ENCODE measurements around the gene F8.
"Not testable (repeated sequence)": the region's sequence is repeated elsewhere in the genome, so short reads cannot be mapped to it uniquely, and the experiment has no call there.

F8 gene

GRCh38 chrX:154980330-154981115 is 42.0 kb downstream of the F8 start:
- no peaks in the 10 kb centered on the region for H3K36me3 ChIP-seq
- TF ChIP-seq CTCF (IDR thresholded peaks at IDR 0.05) = peak; percentile 74
- H3K4me1 ChIP-seq (ENCODE audit: control insufficient read depth in 1 of 2, insufficient read depth in 1 of 2, low read depth in 1 of 2, low read length in 1 of 2) = peaks cover 5 to 17% of the 10 kb centered on the region in 2 experiments
- no peaks in the 10 kb centered on the region for H3K27me3 ChIP-seq
- no peaks in the 10 kb centered on the region for H3K9me3 ChIP-seq
- peak overlapping the region in 1 of 2 experiments; percentile 39 for H3K4me3 ChIP-seq (ENCODE audit: low read depth in 1 of 2, low read length in 1 of 2)
- H3K27ac ChIP-seq = peak overlapping the region; percentile 39

GRCh38 chrX:154979629-154980028 is 42.9 kb downstream of the F8 start:
- Histone ChIP-seq H3K9me3 (no peaks in the 10 kb centered on the region), H3K27me3 (no peaks in the 10 kb centered on the region), H3K4me1 (ENCODE audit: control insufficient read depth in 1 of 2, insufficient read depth in 1 of 2, low read depth in 1 of 2, low read length in 1 of 2) (peaks cover 5 to 17% of the 10 kb centered on the region in 2 experiments), H3K36me3 (no peaks in the 10 kb centered on the region), H3K4me3 (ENCODE audit: low read depth in 1 of 2, low read length in 1 of 2) (no peak overlapping the region), H3K27ac (no peak overlapping the region)
- no peak for TF ChIP-seq CTCF (IDR thresholded peaks at IDR 0.05)

- Histone ChIP-seq H3K27me3 (no peaks in the 10 kb centered on the region), H3K9me3 (no peaks in the 10 kb centered on the region), H3K4me3 (ENCODE audit: low read depth in 1 of 2, low read length in 1 of 2) (no peak overlapping the region), H3K4me1 (ENCODE audit: control insufficient read depth in 1 of 2, insufficient read depth in 1 of 2, low read depth in 1 of 2, low read length in 1 of 2) (no peaks in the 10 kb centered on the region), H3K36me3 (no peaks in the 10 kb centered on the region), H3K27ac (no peak overlapping the region)
- no peak for TF ChIP-seq CTCF (IDR thresholded peaks at IDR 0.05)
Observed at GRCh38 chrX:154968353-154968752, 54.2 kb downstream of the F8 start.

GRCh38 chrX:154967603-154968002 is 54.9 kb downstream of the F8 start:
- Histone ChIP-seq H3K4me1 (ENCODE audit: control insufficient read depth in 1 of 2, insufficient read depth in 1 of 2, low read depth in 1 of 2, low read length in 1 of 2) (no peaks in the 10 kb centered on the region), H3K9me3 (no peaks in the 10 kb centered on the region), H3K4me3 (ENCODE audit: low read depth in 1 of 2, low read length in 1 of 2) (no peak overlapping the region), H3K36me3 (no peaks in the 10 kb centered on the region), H3K27ac (no peak overlapping the region), H3K27me3 (no peaks in the 10 kb centered on the region)
- no peak for TF ChIP-seq CTCF (IDR thresholded peaks at IDR 0.05)

GRCh38 chrX:154961947-154962346 is 60.6 kb downstream of the F8 start:
- Histone ChIP-seq H3K36me3 (no peaks in the 10 kb centered on the region), H3K27ac (no peak overlapping the region), H3K4me3 (ENCODE audit: low read depth in 1 of 2, low read length in 1 of 2) (no peak overlapping the region), H3K4me1 (ENCODE audit: control insufficient read depth in 1 of 2, insufficient read depth in 1 of 2, low read depth in 1 of 2, low read length in 1 of 2) (no peaks in the 10 kb centered on the region), H3K9me3 (no peaks in the 10 kb centered on the region), H3K27me3 (no peaks in the 10 kb centered on the region)
- no peak for TF ChIP-seq CTCF (IDR thresholded peaks at IDR 0.05)

- H3K9me3 ChIP-seq; H3K36me3 ChIP-seq; H3K27ac ChIP-seq; H3K4me3 ChIP-seq (ENCODE audit: low read depth in 1 of 2, low read length in 1 of 2); H3K4me1 ChIP-seq (ENCODE audit: control insufficient read depth in 1 of 2, insufficient read depth in 1 of 2, low read depth in 1 of 2, low read length in 1 of 2); H3K27me3 ChIP-seq: not testable (repeated sequence)
Observed at GRCh38 chrX:154955799-154956198, 66.7 kb downstream of the F8 start.

- not testable (repeated sequence) for H3K36me3 ChIP-seq; H3K27me3 ChIP-seq; H3K4me1 ChIP-seq (ENCODE audit: control insufficient read depth in 1 of 2, insufficient read depth in 1 of 2, low read depth in 1 of 2, low read length in 1 of 2); H3K4me3 ChIP-seq (ENCODE audit: low read depth in 1 of 2, low read length in 1 of 2); H3K9me3 ChIP-seq; H3K27ac ChIP-seq
Observed at GRCh38 chrX:154939265-154939664, 83.3 kb downstream of the F8 start.

- not testable (repeated sequence) for H3K4me3 ChIP-seq (ENCODE audit: low read depth in 1 of 2, low read length in 1 of 2)
Observed at GRCh38 chrX:154924771-154925170, 97.8 kb downstream of the F8 start.

More at GRCh38 chrX:154924771-154925170, 97.8 kb downstream of the F8 start:
- H3K36me3 ChIP-seq; H3K9me3 ChIP-seq; H3K27ac ChIP-seq; H3K27me3 ChIP-seq; H3K4me1 ChIP-seq (ENCODE audit: control insufficient read depth in 1 of 2, insufficient read depth in 1 of 2, low read depth in 1 of 2, low read length in 1 of 2): not testable (repeated sequence)

All from neutrophil (primary cell).